Endometrial microvascular endothelial cells (primary cell): ENCODE data around the gene JHY. TPM values are rescaled to one million over a fixed set of nuclear protein-coding genes. Genes with fewer than 3 reads are reported as not detected.
"Not testable (repeated sequence)": the region's sequence is repeated elsewhere in the genome, so short reads cannot be mapped to it uniquely, and the experiment has no call there.

Source experiments
- in situ Hi-C: cut with HindIII; loops from 2 replicates; pipeline ENCODE4 v1.10.0; 2017; ENCODE audit warnings: low sequenced_read_pairs, low pct_unique_long_range_greater_than_20kb; ENCODE audit errors: inconsistent ontology term
- total RNA-seq: library from RNA; depleted of rRNA; stranded (reverse); fragments of >200 nt; gene quantifications from one replicate; pipeline ENCODE4 v1.2.3, GENCODE V29; 2015; ENCODE audit errors: inconsistent ontology term

JHY gene
- 2.8 TPM for total RNA-seq

GRCh38 chr11:122882189-122882856 lies at the start of gene JHY:
JHY (plus strand) TSS chr11:122882759; CDS start chr11:122885850, 3,091 bp downstream.
- in situ Hi-C loops = no loop called here

- in situ Hi-C loops = no loop called here
These were observed 48.6 kb upstream of the JHY start for GRCh38 chr11:122833846-122834464.

- in situ Hi-C loops = no loop called here
These were observed 45.6 kb upstream of the JHY start for GRCh38 chr11:122836916-122837315.

GRCh38 chr11:122837528-122838346 lies 44.8 kb upstream of the JHY start:
- in situ Hi-C loops = no loop called here

- in situ Hi-C loops = no loop called here
These were observed 39.0 kb upstream of the JHY start for GRCh38 chr11:122843281-122844141.

- in situ Hi-C loops = no loop called here
These were observed 35.1 kb upstream of the JHY start for GRCh38 chr11:122847466-122847865.

GRCh38 chr11:122848186-122848585 lies 34.4 kb upstream of the JHY start:
- in situ Hi-C loops = no loop called here

GRCh38 chr11:122850076-122850631 lies 32.4 kb upstream of the JHY start:
- in situ Hi-C loops = no loop called here

- in situ Hi-C loops = no loop called here
These were observed 31.1 kb upstream of the JHY start for GRCh38 chr11:122851366-122851966.

- in situ Hi-C loops = no loop called here
These were observed 30.3 kb upstream of the JHY start for GRCh38 chr11:122852074-122852795.

GRCh38 chr11:122852796-122853160 lies 29.8 kb upstream of the JHY start:
- in situ Hi-C loops = no loop called here

- in situ Hi-C loops = no loop called here
These were observed 29.3 kb upstream of the JHY start for GRCh38 chr11:122853261-122853660.

GRCh38 chr11:122853971-122854446 lies 28.6 kb upstream of the JHY start:
- in situ Hi-C loops = no loop called here

- in situ Hi-C loops = no loop called here
These were observed 20.9 kb upstream of the JHY start for GRCh38 chr11:122861631-122862030.

- in situ Hi-C loops = no loop called here
These were observed 20.5 kb upstream of the JHY start for GRCh38 chr11:122862091-122862490.

GRCh38 chr11:122863154-122863553 lies 19.4 kb upstream of the JHY start:
- in situ Hi-C loops = not testable (repeated sequence)

GRCh38 chr11:122863704-122864326 lies 18.7 kb upstream of the JHY start:
- in situ Hi-C loops = no loop called here
